Stomach smooth muscle (tissue), 2 donors: ENCODE measurements around the gene SEC23A.

Experiments used
- H3K27ac ChIP-seq: one replicate; pipeline ENCODE4 v1.7.0; 2013; ENCODE audit warnings: mild to moderate bottlenecking, low read length, inconsistent platforms
- H3K27me3 ChIP-seq, 2 donors: one replicate each; pipeline ENCODE4 v1.7.0; 2013; ENCODE audit warnings: low read length in 2 of 2; ENCODE audit not compliant: insufficient read depth in 2 of 2, control insufficient read depth in 1 of 2
- H3K36me3 ChIP-seq, 2 donors: one replicate each; pipeline ENCODE4 v1.7.0; 2013; ENCODE audit warnings: low read length in 2 of 2; ENCODE audit not compliant: control insufficient read depth in 2 of 2, insufficient read depth in 2 of 2
- H3K4me1 ChIP-seq: one replicate; pipeline ENCODE4 v1.7.0; 2013; ENCODE audit warnings: low read length; ENCODE audit not compliant: control insufficient read depth, insufficient read depth
- H3K4me3 ChIP-seq, 2 donors: one replicate each; pipeline ENCODE4 v1.7.0; 2013; ENCODE audit warnings: low read length in 2 of 2
- H3K9ac ChIP-seq, 2 donors: one replicate each; pipeline ENCODE4 v1.7.0; 2013; ENCODE audit warnings: low read length in 2 of 2, mild to moderate bottlenecking in 1 of 2
- H3K9me3 ChIP-seq, 2 donors: one replicate each; pipeline ENCODE4 v1.7.0; 2013; ENCODE audit warnings: low read length in 2 of 2; ENCODE audit not compliant: control insufficient read depth in 2 of 2
- donor health status: healthy.
- donor health status: Pancreatic carcinoma.

SEC23A gene

DNA sequence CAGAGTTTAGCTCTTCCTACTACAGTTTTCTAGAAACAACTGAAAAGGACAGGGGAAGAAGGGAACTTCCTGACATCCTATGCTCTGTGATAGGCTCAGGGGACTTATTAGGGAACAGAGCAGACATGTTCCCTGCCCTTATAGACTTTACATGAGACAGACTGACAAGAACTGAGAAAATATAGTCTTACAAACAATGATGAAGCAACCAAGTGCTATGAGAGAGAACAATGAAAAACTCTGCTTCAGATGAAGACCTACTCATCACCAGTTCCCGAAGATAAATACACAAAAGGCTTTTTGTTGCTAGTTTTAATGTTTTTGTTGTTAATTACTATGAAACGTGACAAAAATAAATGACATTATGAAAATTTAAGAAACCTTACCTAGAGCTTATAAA, 115.3 kb downstream of the SEC23A start:
- no peak overlapping the region for H3K4me3 ChIP-seq
- H3K9ac ChIP-seq, result no peak overlapping the region
- no peaks in the 10 kb centered on the region for H3K27me3 ChIP-seq
- H3K27ac ChIP-seq, result no peak overlapping the region
- H3K9me3 ChIP-seq, result no peaks in the 10 kb centered on the region
- no peaks in the 10 kb centered on the region for H3K36me3 ChIP-seq
- H3K4me1 ChIP-seq, result no peaks in the 10 kb centered on the region

GRCh38 chr14:38982837-38983236, 120.2 kb downstream of the SEC23A start:
- no peaks in the 10 kb centered on the region for H3K27me3 ChIP-seq
- H3K9ac ChIP-seq, result no peak overlapping the region
- no peaks in the 10 kb centered on the region for H3K4me1 ChIP-seq
- no peak overlapping the region for H3K4me3 ChIP-seq
- H3K9me3 ChIP-seq, result no peaks in the 10 kb centered on the region
- no peak overlapping the region for H3K27ac ChIP-seq
- no peaks in the 10 kb centered on the region for H3K36me3 ChIP-seq

GRCh38 chr14:38982278-38982677, 120.8 kb downstream of the SEC23A start:
- Histone ChIP-seq H3K9ac (no peak overlapping the region), H3K4me1 (no peaks in the 10 kb centered on the region), H3K27ac (no peak overlapping the region), H3K36me3 (no peaks in the 10 kb centered on the region), H3K4me3 (no peak overlapping the region), H3K27me3 (no peaks in the 10 kb centered on the region), H3K9me3 (no peaks in the 10 kb centered on the region)
